GM19240 (cell line): ENCODE results near the gene VIPR2.
"Not testable (repeated sequence)": the region's sequence is repeated elsewhere in the genome, so short reads cannot be mapped to it uniquely, and the experiment has no call there.

ENCODE experiments used
- DNase-seq: peaks from one replicate; pipeline ENCODE4 v3.0.0; 2011; ENCODE audit warnings: low spot score; ENCODE audit not compliant: insufficient read length

VIPR2 gene

GRCh38 chr7:159013825-159014289 lies 130.8 kb downstream of the VIPR2 start:
- DNase-seq, result no peak

GRCh38 chr7:159013181-159013690 lies 131.4 kb downstream of the VIPR2 start:
- no peak for DNase-seq

GRCh38 chr7:159012353-159013069 lies 132.2 kb downstream of the VIPR2 start:
- no peak for DNase-seq

- DNase-seq, result no peak
These were observed 133.0 kb downstream of the VIPR2 start for GRCh38 chr7:159011722-159012022.

- DNase-seq, result no peak
These were observed 133.5 kb downstream of the VIPR2 start for GRCh38 chr7:159010937-159011721.

GRCh38 chr7:159010411-159010810 lies 134.3 kb downstream of the VIPR2 start:
- no peak for DNase-seq

GRCh38 chr7:159009951-159010350 lies 134.7 kb downstream of the VIPR2 start:
- DNase-seq, result no peak

- DNase-seq, result no peak
These were observed 136.2 kb downstream of the VIPR2 start for GRCh38 chr7:159008417-159008816.

GRCh38 chr7:159007996-159008389 lies 136.7 kb downstream of the VIPR2 start:
- no peak for DNase-seq

- DNase-seq, result no peak
These were observed 137.2 kb downstream of the VIPR2 start for GRCh38 chr7:159007364-159007995.

- no peak for DNase-seq
These were observed 138.0 kb downstream of the VIPR2 start for GRCh38 chr7:159006610-159007130.

- DNase-seq, result not testable (repeated sequence)
These were observed 138.6 kb downstream of the VIPR2 start for GRCh38 chr7:159006022-159006609.

GRCh38 chr7:159005618-159006017 lies 139.0 kb downstream of the VIPR2 start:
- DNase-seq, result no peak

- DNase-seq, result no peak
These were observed 140.3 kb downstream of the VIPR2 start for GRCh38 chr7:159004411-159004810.

- DNase-seq, result no peak
These were observed 142.9 kb downstream of the VIPR2 start for GRCh38 chr7:159001811-159002210.

- DNase-seq, result no peak
These were observed 143.7 kb downstream of the VIPR2 start for GRCh38 chr7:159000859-159001435.

- no peak for DNase-seq
These were observed 144.6 kb downstream of the VIPR2 start for GRCh38 chr7:159000070-159000469.

- no peak for DNase-seq
These were observed 145.2 kb downstream of the VIPR2 start for GRCh38 chr7:158999496-158999895.

- DNase-seq, result not testable (repeated sequence)
These were observed 146.4 kb downstream of the VIPR2 start for GRCh38 chr7:158998261-158998660.

- DNase-seq, result no peak
These were observed 147.2 kb downstream of the VIPR2 start for GRCh38 chr7:158997471-158997870.

GRCh38 chr7:158997110-158997453 lies 147.6 kb downstream of the VIPR2 start:
- no peak for DNase-seq
